Calu3 (cell line): Measurements from ENCODE around the gene KIAA1217. TPM values are rescaled to one million over a fixed set of nuclear protein-coding genes. Genes with fewer than 3 reads are reported as not detected.

ENCODE experiments used
- BruUV-seq: library from RNA; stranded (reverse); fragments of 400-500 nt; replicated peaks from 2 replicates; lab custom pipeline; 2021; lab: Mats Ljungman, UMichigan
- CTCF ChIA-PET: fragments of 300-600 bp; sonication (Branson Sonifier 250); formaldehyde crosslinking; loops from one replicate; lab custom pipeline; 2022; ENCODE audit warnings: antibody characterized with exemption; lab: Charles Lee
- DNase-seq: peaks from one replicate; pipeline ENCODE4 v3.0.0; 2022
- H3K27ac Mint-ChIP-seq: one replicate; pipeline ENCODE4 v1.8.0; 2022; ENCODE audit warnings: mixed read lengths; ENCODE audit not compliant: unreplicated experiment
- H3K27me3 Mint-ChIP-seq: one replicate; pipeline ENCODE4 v1.8.0; 2022; ENCODE audit warnings: mixed read lengths; ENCODE audit not compliant: unreplicated experiment
- H3K36me3 Mint-ChIP-seq: one replicate; pipeline ENCODE4 v1.8.0; 2022; ENCODE audit warnings: mild to moderate bottlenecking, moderate library complexity, mixed read lengths; ENCODE audit not compliant: insufficient read depth, unreplicated experiment
- H3K4me1 Mint-ChIP-seq: one replicate; pipeline ENCODE4 v1.8.0; 2022; ENCODE audit warnings: mild to moderate bottlenecking, low read depth, mixed read lengths; ENCODE audit not compliant: unreplicated experiment
- H3K4me3 Mint-ChIP-seq: one replicate; pipeline ENCODE4 v1.8.0; 2022; ENCODE audit warnings: mild to moderate bottlenecking, low read depth, moderate library complexity, mixed read lengths; ENCODE audit not compliant: unreplicated experiment
- H3K9me3 Mint-ChIP-seq: one replicate; pipeline ENCODE4 v1.8.0; 2022; ENCODE audit warnings: low read depth, mixed read lengths; ENCODE audit not compliant: unreplicated experiment
- CTCF ChIP-seq: fragments of 200-600 bp; IDR thresholded peaks from one replicate; pipeline ENCODE4 v1.8.0; 2022; ENCODE audit warnings: antibody characterized with exemption; ENCODE audit not compliant: unreplicated experiment
- intact Hi-C: fragments of 100-400 bp; cut with micrococcal nuclease; formaldehyde crosslinking; loops from one replicate; pipeline ENCODE4 v1.10.0; 2022; ENCODE audit not compliant: unreplicated experiment
- total RNA-seq: library from RNA; stranded (reverse); gene quantifications from 2 replicates; pipeline ENCODE4 v1.2.3, GENCODE V29; 2022

KIAA1217 gene
- total RNA-seq, 1 experiment from 2014 or later, result 46.2 TPM

GRCh38 chr10:24310104-24310503 is 101.2 kb downstream of the KIAA1217 start:
- Mint-ChIP-seq H3K4me1 (peaks cover 10% of the 10 kb centered on the region), H3K27me3 (no peaks in the 10 kb centered on the region), H3K4me3 (no peak overlapping the region), H3K36me3 (no peaks in the 10 kb centered on the region), H3K9me3 (no peaks in the 10 kb centered on the region), H3K27ac (no peak overlapping the region)
- intact Hi-C loops, result no loop called here
- TF ChIP-seq CTCF, result no peak
- CTCF ChIA-PET, result no interaction called here
- BruUV-seq, result no TSS peak
- no peak for DNase-seq

- Mint-ChIP-seq H3K4me1 (no peaks in the 10 kb centered on the region), H3K9me3 (no peaks in the 10 kb centered on the region), H3K36me3 (no peaks in the 10 kb centered on the region), H3K27ac (no peak overlapping the region), H3K4me3 (no peak overlapping the region), H3K27me3 (no peaks in the 10 kb centered on the region)
- CTCF ChIA-PET, result no interaction called here
- TF ChIP-seq CTCF, result no peak
- BruUV-seq, result no TSS peak
- no peak for DNase-seq
- intact Hi-C loops, result no loop called here
Observed at GRCh38 chr10:24311888-24312287, 103.0 kb downstream of the KIAA1217 start.

GRCh38 chr10:24313283-24313682 is 104.3 kb downstream of the KIAA1217 start:
- Mint-ChIP-seq H3K36me3 (no peaks in the 10 kb centered on the region), H3K4me1 (peaks cover 7% of the 10 kb centered on the region), H3K9me3 (no peaks in the 10 kb centered on the region), H3K27ac (no peak overlapping the region), H3K27me3 (no peaks in the 10 kb centered on the region), H3K4me3 (no peak overlapping the region)
- intact Hi-C loops, result no loop called here
- no peak for TF ChIP-seq CTCF
- no peak for DNase-seq
- CTCF ChIA-PET, result no interaction called here
- no TSS peak for BruUV-seq

GRCh38 chr10:24315211-24315610 is 106.3 kb downstream of the KIAA1217 start:
- BruUV-seq, result no TSS peak
- Mint-ChIP-seq H3K4me3 (no peak overlapping the region), H3K36me3 (peaks cover 4% of the 10 kb centered on the region), H3K9me3 (peaks cover 2% of the 10 kb centered on the region), H3K4me1 (peaks cover 21% of the 10 kb centered on the region), H3K27me3 (no peaks in the 10 kb centered on the region), H3K27ac (no peak overlapping the region)
- intact Hi-C loops, result loop anchor here (5.0 kb wide), 1 partner anchor 78 kb away; no protein-coding TSS in a partner anchor
- DNase-seq, result no peak
- TF ChIP-seq CTCF, result no peak
- CTCF ChIA-PET, result interaction anchor here (0.6 kb wide), 1 partner anchor 113 kb away, joined by 3 read pairs; no protein-coding TSS in a partner anchor
